Measurements from ENCODE around the gene DGCR6.
"Not testable (repeated sequence)": the region's sequence is repeated elsewhere in the genome, so short reads cannot be mapped to it uniquely, and the experiment has no call there.

The DGCR6 gene

DNA sequence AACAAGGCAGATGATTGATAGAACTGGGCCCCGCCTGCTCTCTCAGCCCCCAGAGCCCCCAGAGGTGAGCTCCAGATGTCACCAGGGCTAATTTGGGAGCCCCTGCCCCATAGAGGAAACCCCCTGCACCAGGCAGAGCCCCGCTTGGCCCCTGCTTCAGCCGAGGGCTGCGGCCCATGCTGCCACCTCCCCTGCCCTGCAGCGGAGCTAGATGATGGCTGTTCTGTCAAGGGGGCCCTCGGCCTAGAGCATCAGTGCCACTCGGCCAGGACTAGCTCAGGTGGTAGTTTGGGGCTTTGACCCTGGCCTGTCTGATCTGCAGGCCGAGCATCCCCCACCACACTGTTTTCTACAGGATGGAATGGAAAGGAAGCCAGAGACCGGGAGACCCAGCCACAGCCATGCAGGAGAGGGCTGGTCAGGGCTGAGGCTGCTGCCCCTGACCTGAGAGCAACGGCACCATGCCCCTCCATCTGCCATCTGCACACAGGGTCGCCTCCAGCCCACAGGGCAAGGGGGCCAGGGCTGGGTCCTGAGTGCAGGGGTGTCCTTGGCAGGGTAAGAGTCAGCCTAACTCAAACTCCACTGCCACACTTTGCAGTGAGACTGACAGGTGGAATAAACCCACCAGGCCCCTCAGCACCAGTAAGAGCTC is 54.2 kb downstream of the DGCR6 start:
- not testable (repeated sequence) for DNase-seq (ENCODE audit: low read depth)

DNA sequence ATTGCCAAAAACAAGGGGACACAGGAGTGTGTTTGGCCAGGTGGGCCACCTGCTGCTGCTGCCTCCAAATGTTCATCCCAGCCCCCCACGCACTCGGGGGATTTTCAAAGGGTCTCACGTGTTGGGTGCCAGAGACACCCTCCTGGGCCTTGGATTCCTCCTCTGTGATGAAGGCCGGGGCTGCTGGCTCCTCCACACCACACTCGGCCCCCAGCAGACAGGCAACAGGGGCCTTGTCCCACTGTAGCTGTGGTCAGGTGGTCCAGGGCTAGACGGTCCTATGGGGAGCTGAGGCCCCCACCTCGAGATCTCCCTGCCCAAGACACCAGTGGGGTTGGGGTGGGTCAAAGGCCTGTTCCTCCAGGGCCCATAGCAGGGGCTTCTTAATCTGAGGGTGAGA is 55.1 kb downstream of the DGCR6 start:
- DNase-seq (ENCODE audit: low read depth): not testable (repeated sequence)
